ENCODE results near the gene PBX3.

DNA sequence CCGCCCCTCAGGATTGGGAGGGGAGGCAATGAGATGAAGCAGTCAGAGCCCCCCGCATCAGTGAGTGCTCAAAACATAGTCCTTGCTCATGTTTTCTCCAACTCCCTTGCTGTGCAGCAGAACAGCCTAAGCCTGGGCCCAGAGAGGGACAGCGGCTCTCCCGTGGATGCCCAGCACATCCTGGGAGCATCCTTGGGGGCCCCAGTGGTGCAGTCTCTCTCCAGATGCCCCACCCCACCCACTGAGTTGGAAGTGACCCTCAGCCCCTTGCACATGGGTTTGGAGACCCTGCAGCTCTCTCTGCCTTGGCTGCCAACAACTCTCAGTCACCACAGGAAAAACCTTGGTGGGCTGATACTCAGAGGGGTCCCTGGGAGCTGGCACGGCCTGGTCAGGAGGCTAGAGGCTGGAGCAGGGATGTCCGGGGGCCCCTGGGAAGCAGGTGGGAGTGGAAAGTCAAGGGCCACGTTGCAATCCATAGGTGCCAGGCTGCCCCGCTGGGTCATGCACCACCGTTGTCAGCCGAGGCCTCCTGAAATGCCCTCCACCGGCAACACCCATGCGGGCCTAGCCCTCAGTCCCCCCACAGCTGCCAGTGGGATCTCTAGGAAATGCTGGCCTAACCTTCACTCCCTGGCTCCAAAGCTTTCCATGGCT, 242.5 kb downstream of the PBX3 start:
- TF ChIP-seq, protein P1, sequence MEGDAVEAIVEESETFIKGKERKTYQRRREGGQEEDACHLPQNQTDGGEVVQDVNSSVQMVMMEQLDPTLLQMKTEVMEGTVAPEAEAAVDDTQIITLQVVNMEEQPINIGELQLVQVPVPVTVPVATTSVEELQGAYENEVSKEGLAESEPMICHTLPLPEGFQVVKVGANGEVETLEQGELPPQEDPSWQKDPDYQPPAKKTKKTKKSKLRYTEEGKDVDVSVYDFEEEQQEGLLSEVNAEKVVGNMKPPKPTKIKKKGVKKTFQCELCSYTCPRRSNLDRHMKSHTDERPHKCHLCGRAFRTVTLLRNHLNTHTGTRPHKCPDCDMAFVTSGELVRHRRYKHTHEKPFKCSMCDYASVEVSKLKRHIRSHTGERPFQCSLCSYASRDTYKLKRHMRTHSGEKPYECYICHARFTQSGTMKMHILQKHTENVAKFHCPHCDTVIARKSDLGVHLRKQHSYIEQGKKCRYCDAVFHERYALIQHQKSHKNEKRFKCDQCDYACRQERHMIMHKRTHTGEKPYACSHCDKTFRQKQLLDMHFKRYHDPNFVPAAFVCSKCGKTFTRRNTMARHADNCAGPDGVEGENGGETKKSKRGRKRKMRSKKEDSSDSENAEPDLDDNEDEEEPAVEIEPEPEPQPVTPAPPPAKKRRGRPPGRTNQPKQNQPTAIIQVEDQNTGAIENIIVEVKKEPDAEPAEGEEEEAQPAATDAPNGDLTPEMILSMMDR (conservative IDR thresholded peaks at IDR 0.05; ENCODE audit: low read length) = no peak
- TF ChIP-seq EZH2phosphoT487 (IDR thresholded peaks at IDR 0.05; ENCODE audit: borderline replicate concordance, low read depth, low read length) = no peak

All from OCI-LY7 (cell line).